Esophagus (tissue), 2 donors: Measurements from ENCODE around the gene SKIDA1. TPM values are rescaled to one million over a fixed set of nuclear protein-coding genes. Genes with fewer than 3 reads are reported as not detected.
"Not testable (repeated sequence)": the region's sequence is repeated elsewhere in the genome, so short reads cannot be mapped to it uniquely, and the experiment has no call there.

Experiments used
- H3K27ac ChIP-seq, 2 donors: one replicate each; pipeline ENCODE4 v1.5.1; 2013; ENCODE audit warnings: low read depth in 2 of 2, mild to moderate bottlenecking in 2 of 2, inconsistent platforms in 1 of 2, low read length in 1 of 2, moderate library complexity in 1 of 2
- H3K27me3 ChIP-seq, 2 donors: one replicate each; pipeline ENCODE4 v1.6.1; 2013; ENCODE audit warnings: low read length in 2 of 2, control low read depth in 1 of 2, mild to moderate bottlenecking in 1 of 2; ENCODE audit not compliant: insufficient read depth in 2 of 2, control insufficient read depth in 1 of 2
- H3K36me3 ChIP-seq, 2 donors: one replicate each; pipeline ENCODE4 v1.6.1; 2013; ENCODE audit warnings: low read length in 1 of 2; ENCODE audit not compliant: control insufficient read depth in 2 of 2, insufficient read depth in 2 of 2
- H3K4me1 ChIP-seq, 2 donors: one replicate each; pipeline ENCODE4 v1.6.1; 2013; ENCODE audit warnings: low read length in 1 of 2; ENCODE audit not compliant: control insufficient read depth in 2 of 2, insufficient read depth in 2 of 2
- H3K4me3 ChIP-seq, 2 donors: one replicate each; pipeline ENCODE4 v1.5.1; 2013; ENCODE audit warnings: low read length in 2 of 2, mild to moderate bottlenecking in 2 of 2, low read depth in 1 of 2, moderate library complexity in 1 of 2
- H3K9me3 ChIP-seq, 2 donors: one replicate each; pipeline ENCODE4 v1.6.1; 2013; ENCODE audit warnings: mild to moderate bottlenecking in 2 of 2, low read depth in 1 of 2, low read length in 1 of 2, moderate library complexity in 1 of 2; ENCODE audit not compliant: control insufficient read depth in 2 of 2, insufficient read depth in 1 of 2
- WGBS, 2 donors: extraction: QIAGEN DNeasy Blood & Tissue Kit; methylation state at CpG; one replicate each; pipeline ENCODE4 v1.1.7; 2013; 5-methylcytosine and 5-hydroxymethylcytosine counted together
- polyA plus RNA-seq, 2 donors: library from polyadenylated mRNA; stranded (reverse); fragments of 200-250 nt; gene quantifications; one replicate each; pipeline ENCODE4 v1.2.3, GENCODE V29; 2013
- donor health status: healthy with polysubstance abuse.
- donor health status: Bipolar disorder and iron deficiency.

The SKIDA1 gene
- polyA plus RNA-seq, 2 donors = 0.19 to 0.22 TPM

DNA sequence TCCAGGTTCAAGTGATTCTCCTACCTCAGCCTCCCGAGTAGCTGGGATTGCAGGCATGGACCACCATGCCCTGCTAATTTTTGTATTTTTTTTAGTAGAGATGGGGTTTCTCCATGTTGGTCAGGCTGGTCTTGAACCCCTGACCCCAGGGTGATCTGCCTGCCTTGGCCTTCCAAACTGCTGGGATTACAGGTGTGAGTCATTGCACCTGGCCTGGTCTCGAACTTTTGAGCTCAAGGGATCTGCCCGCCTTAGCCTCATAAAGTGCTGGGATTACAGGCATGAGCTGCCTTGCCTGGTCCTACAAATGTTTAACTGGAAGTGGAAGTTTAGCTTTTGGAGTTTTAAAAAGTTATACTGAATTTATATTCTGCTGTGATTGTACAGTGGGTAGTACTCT, 11.4 kb upstream of the SKIDA1 start:
- no peaks in the 10 kb centered on the region for H3K9me3 ChIP-seq
- WGBS, 2 donors = 74 to 76% methylated on average over 3 of the region's 3 CpGs
- no peak overlapping the region for H3K27ac ChIP-seq
- no peak overlapping the region for H3K4me3 ChIP-seq
- H3K36me3 ChIP-seq = peaks cover 0 to 1% of the 10 kb centered on the region in 2 donors
- H3K27me3 ChIP-seq = no peaks in the 10 kb centered on the region
- no peaks in the 10 kb centered on the region for H3K4me1 ChIP-seq

- not testable (repeated sequence) for H3K4me1 ChIP-seq, H3K27me3 ChIP-seq, H3K4me3 ChIP-seq, H3K36me3 ChIP-seq, H3K9me3 ChIP-seq
- H3K27ac ChIP-seq = peak overlapping the region; percentile 28 to 96
- WGBS, 2 donors = 79 to 86% methylated on average over 9 of the region's 9 CpGs
Measured at GRCh38 chr10:21535976-21536375, 10.5 kb upstream of the SKIDA1 start.

- 24 to 29% methylated on average over 9 of the region's 9 CpGs for WGBS, 2 donors
- peak overlapping the region; percentile 59 to 82 for H3K4me3 ChIP-seq
- H3K27ac ChIP-seq = peak overlapping the region; percentile 89 to 96
Measured at GRCh38 chr10:21535494-21535965, 10.0 kb upstream of the SKIDA1 start.

GRCh38 chr10:21534604-21535493, 9.4 kb upstream of the SKIDA1 start:
- H3K27me3 ChIP-seq = no peaks in the 10 kb centered on the region
- 1 to 3% methylated on average over 46 to 96 of the region's 96 CpGs for WGBS, 2 donors
- peak overlapping the region; percentile 96 to 100 for H3K27ac ChIP-seq
- H3K4me1 ChIP-seq = no peaks in the 10 kb centered on the region
- peak overlapping the region; percentile 59 to 82 for H3K4me3 ChIP-seq
- no peaks in the 10 kb centered on the region for H3K36me3 ChIP-seq
- no peaks in the 10 kb centered on the region for H3K9me3 ChIP-seq

More at GRCh38 chr10:21535494-21535965, 10.0 kb upstream of the SKIDA1 start:
- H3K36me3 ChIP-seq = no peaks in the 10 kb centered on the region
- H3K27me3 ChIP-seq = no peaks in the 10 kb centered on the region
- H3K4me1 ChIP-seq = no peaks in the 10 kb centered on the region
- no peaks in the 10 kb centered on the region for H3K9me3 ChIP-seq

GRCh38 chr10:21534280-21534586, 8.8 kb upstream of the SKIDA1 start:
- whole genome bisulfite sequencing, 2 donors = 1% methylated on average over 20 to 25 of the region's 26 CpGs
- peak overlapping the region; percentile 96 to 100 for H3K27ac ChIP-seq
- no peaks in the 10 kb centered on the region for H3K4me1 ChIP-seq
- no peaks in the 10 kb centered on the region for H3K27me3 ChIP-seq
- H3K9me3 ChIP-seq = no peaks in the 10 kb centered on the region
- no peaks in the 10 kb centered on the region for H3K36me3 ChIP-seq
- H3K4me3 ChIP-seq = peak overlapping the region; percentile 59 to 82

DNA sequence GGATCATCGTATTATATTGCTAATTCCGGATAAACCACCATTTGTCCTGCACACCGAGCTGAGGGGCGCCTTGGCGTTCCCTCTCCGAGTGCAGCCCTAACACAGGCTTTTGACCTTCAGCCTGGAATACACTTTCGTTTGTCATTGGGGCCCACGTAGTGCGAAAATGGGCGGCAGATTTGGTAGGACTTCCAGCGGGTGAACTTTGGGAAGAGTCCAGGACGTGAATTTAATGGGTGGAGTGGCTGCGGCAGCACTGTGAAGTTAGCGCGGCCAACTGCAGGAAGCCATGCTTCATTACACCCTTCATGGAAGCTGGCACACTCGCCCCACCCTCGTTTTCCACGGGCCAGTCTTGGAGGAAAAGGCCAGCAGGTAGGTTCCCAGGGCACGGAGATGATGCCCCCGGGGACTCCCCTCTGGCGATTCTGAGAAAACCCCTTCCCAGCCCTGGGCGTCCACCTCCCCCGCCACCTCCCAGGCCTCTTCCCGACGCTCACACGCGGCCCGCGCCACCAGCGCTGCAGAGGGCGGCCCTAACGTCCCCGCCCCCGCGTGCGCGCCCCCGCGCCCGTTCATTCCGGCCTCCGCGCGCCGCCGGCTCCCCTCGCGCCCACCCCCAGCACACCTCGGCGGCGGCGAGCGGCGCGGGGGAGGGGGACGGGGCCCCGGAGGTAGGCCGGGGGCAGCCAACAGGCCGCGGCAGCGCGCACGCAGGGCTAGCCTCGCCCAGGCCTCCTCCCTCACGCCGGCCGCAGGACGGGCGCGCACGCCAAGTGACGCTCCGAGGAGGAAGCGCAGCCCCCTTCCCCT, 8.2 kb upstream of the SKIDA1 start, which contains the start of gene MLLT10:
Gene MLLT10 (plus strand): TSS at position 766 of the 813 bp plus-strand sequence. CDS start 413 bp downstream, outside the sequence.
- no peaks in the 10 kb centered on the region for H3K36me3 ChIP-seq
- peak within 1 kb of the TSS; percentile 96 to 100 for H3K27ac ChIP-seq
- WGBS, 2 donors = 1 to 2% methylated on average over 33 to 74 of the region's 74 CpGs
- H3K4me1 ChIP-seq = no peaks in the 10 kb centered on the region
- H3K9me3 ChIP-seq = no peaks in the 10 kb centered on the region
- no peaks in the 10 kb centered on the region for H3K27me3 ChIP-seq
- H3K4me3 ChIP-seq = peak within 1 kb of the TSS; percentile 59 to 82

- no peaks in the 10 kb centered on the region for H3K4me1 ChIP-seq
- H3K27ac ChIP-seq = peak overlapping the region; percentile 96 to 100
- H3K9me3 ChIP-seq = no peaks in the 10 kb centered on the region
- H3K27me3 ChIP-seq = no peaks in the 10 kb centered on the region
- WGBS, 2 donors = 21 to 27% methylated on average over 10 of the region's 10 CpGs
- H3K4me3 ChIP-seq = peak overlapping the region; percentile 59 to 82
- H3K36me3 ChIP-seq = no peaks in the 10 kb centered on the region
Measured at GRCh38 chr10:21532694-21533466, 7.4 kb upstream of the SKIDA1 start.

DNA sequence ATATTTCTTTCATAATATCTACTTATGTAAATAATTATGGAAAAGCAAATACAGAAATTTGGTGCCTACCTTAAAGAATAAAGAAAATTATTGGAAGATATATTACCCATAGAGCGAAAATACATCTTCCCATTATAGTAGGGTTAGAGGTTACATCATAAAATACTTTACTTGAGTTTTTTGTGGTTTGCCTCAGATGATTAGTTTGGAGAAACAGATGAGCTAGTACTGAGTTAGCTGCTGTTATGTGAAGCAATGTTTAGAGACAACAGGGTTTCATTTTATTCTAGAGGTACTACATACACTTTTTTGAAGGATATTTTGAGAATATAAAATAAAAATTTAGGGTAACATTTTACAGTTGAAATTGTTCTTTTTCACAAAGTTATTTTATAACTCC, 5.7 kb upstream of the SKIDA1 start:
- 73 to 75% methylated on average over 1 of the region's 1 CpG for WGBS, 2 donors
- Histone ChIP-seq H3K27ac (no peak overlapping the region), H3K9me3 (no peaks in the 10 kb centered on the region), H3K36me3 (no peaks in the 10 kb centered on the region), H3K27me3 (no peaks in the 10 kb centered on the region), H3K4me3 (no peak overlapping the region), H3K4me1 (no peaks in the 10 kb centered on the region)

DNA sequence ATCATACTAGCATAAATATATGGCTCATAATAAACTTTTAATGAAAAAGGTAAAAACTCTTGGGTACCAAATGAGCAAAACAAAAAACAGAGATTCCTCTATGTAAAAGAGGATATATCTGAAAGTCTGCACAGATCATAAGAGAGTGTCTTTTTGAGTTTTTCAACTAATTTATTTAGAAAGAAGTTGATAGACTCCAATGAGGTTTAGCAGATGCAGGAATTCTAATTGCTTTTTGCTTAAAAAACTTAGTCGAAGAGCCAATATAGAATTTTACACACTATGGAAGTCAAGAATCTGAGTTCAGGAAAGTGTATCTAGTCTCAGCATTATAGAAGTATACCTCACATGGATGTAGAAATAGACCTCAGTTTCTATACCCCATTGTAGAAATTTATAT, 5.2 kb upstream of the SKIDA1 start:
- Histone ChIP-seq H3K4me3 (no peak overlapping the region), H3K27ac (no peak overlapping the region), H3K9me3 (no peaks in the 10 kb centered on the region), H3K4me1 (no peaks in the 10 kb centered on the region), H3K36me3 (no peaks in the 10 kb centered on the region), H3K27me3 (no peaks in the 10 kb centered on the region)
- 0 to 18% methylated on average over 1 of the region's 1 CpG for WGBS, 2 donors
